Cerebellar nuclear complex (tissue), 1 donor: ENCODE measurements around the gene KNSTRN.
A peak's percentile ranks its signal among the peaks of the same experiment; 100 is the strongest.

ENCODE experiments used
- DNase-seq, 2 experiments: peaks; one replicate each; lab custom pipeline; 2025; lab: John Stamatoyannopoulos, UW

KNSTRN gene

GRCh38 chr15:40365624-40366456 lies 16.7 kb upstream of the KNSTRN start:
- DNase-seq: no peak

GRCh38 chr15:40366457-40367370 lies 15.8 kb upstream of the KNSTRN start:
- peak; percentile 45 to 78 for DNase-seq

- DNase-seq: no peak
Measured at GRCh38 chr15:40367371-40367685, 15.2 kb upstream of the KNSTRN start.

- DNase-seq: peak in 1 of 2 experiments; percentile 34
Measured at GRCh38 chr15:40367686-40368611, 14.6 kb upstream of the KNSTRN start.

GRCh38 chr15:40368719-40369473 lies 13.6 kb upstream of the KNSTRN start:
- no peak for DNase-seq

GRCh38 chr15:40369474-40369869 lies 13.0 kb upstream of the KNSTRN start:
- DNase-seq: no peak

GRCh38 chr15:40369971-40370370 lies 12.6 kb upstream of the KNSTRN start:
- DNase-seq: no peak

- no peak for DNase-seq
Measured at GRCh38 chr15:40372981-40373380, 9.5 kb upstream of the KNSTRN start.

GRCh38 chr15:40377606-40378005 lies 4.9 kb upstream of the KNSTRN start:
- DNase-seq: no peak

GRCh38 chr15:40379374-40379773 lies 3.1 kb upstream of the KNSTRN start:
- no peak for DNase-seq

GRCh38 chr15:40379853-40380252 lies 2.7 kb upstream of the KNSTRN start:
- no peak for DNase-seq

GRCh38 chr15:40380636-40381035 lies 1.9 kb upstream of the KNSTRN start:
- no peak for DNase-seq

- DNase-seq: no peak
Measured at GRCh38 chr15:40381818-40382529, 547 bp upstream of the KNSTRN start.

- DNase-seq: no peak
Measured at GRCh38 chr15:40386480-40386879, 4.0 kb downstream of the KNSTRN start.

GRCh38 chr15:40388941-40389823 lies 6.7 kb downstream of the KNSTRN start:
- no peak for DNase-seq

GRCh38 chr15:40389824-40390595 lies 7.5 kb downstream of the KNSTRN start:
- no peak for DNase-seq

GRCh38 chr15:40392986-40393948 lies 10.7 kb downstream of the KNSTRN start:
- no peak for DNase-seq
